Loucy (cell line): ENCODE results near the gene STK33.

Source experiments
- EZH2phosphoT487 ChIP-seq: fragments of 200-600 bp; IDR thresholded peaks from 2 replicates; pipeline ENCODE4 v1.6.1; 2018; ENCODE audit warnings: antibody characterized with exemption, mild to moderate bottlenecking, moderate library complexity, borderline replicate concordance
- TF ChIP-seq, protein P1 (sequence below): fragments of 200-600 bp; sonication (generic); conservative IDR thresholded peaks from 2 replicates; pipeline ENCODE4 v1.5.1; 2014; ENCODE audit warnings: mild to moderate bottlenecking, antibody characterized with exemption, low read length

DNA sequence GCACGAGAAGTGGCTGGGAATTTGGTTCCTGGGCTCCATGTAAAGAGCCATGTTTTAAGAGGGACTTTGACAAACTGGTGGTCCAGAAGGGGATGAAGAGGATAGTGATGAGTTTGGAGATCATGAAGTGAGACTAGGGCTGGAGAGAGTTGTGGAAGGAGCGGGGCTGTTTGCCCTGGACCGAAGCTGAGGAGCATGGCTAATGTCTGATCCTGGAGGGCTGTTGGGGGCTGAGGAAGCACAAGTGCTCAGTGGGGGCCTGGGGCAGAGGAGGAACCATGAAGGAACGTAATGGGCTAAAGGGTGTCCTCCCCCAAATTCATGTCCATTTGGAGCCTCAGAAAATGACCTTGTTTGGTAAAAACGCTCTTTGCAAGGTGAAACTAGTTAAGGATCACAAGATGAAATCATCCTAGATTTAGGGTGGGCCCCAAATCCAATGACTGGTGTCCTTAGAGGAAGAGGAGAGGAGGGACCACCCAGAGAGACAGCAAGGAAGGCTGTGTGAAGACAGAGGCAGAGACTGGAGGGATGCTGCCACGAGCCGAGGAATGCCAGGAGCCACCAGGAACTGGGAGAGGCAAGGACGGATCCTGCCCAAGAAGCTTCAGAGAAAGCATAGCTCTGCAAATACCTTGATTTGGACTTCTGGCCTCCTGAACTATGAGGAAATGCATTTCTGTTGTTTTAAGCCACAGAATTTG is 223.1 kb downstream of the STK33 start:
- TF ChIP-seq, protein P1, sequence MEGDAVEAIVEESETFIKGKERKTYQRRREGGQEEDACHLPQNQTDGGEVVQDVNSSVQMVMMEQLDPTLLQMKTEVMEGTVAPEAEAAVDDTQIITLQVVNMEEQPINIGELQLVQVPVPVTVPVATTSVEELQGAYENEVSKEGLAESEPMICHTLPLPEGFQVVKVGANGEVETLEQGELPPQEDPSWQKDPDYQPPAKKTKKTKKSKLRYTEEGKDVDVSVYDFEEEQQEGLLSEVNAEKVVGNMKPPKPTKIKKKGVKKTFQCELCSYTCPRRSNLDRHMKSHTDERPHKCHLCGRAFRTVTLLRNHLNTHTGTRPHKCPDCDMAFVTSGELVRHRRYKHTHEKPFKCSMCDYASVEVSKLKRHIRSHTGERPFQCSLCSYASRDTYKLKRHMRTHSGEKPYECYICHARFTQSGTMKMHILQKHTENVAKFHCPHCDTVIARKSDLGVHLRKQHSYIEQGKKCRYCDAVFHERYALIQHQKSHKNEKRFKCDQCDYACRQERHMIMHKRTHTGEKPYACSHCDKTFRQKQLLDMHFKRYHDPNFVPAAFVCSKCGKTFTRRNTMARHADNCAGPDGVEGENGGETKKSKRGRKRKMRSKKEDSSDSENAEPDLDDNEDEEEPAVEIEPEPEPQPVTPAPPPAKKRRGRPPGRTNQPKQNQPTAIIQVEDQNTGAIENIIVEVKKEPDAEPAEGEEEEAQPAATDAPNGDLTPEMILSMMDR = no peak
- no peak for TF ChIP-seq EZH2phosphoT487
